HG03280 (cell line): ENCODE data around the gene SCFD1.
"Not testable (repeated sequence)": the region's sequence is repeated elsewhere in the genome, so short reads cannot be mapped to it uniquely, and the experiment has no call there.

Experiments used
- ATAC-seq: cut with Tn5 transposase; IDR thresholded peaks from one replicate; pipeline ENCODE4 v1.9.1; 2021; ENCODE audit warnings: mild to moderate bottlenecking, moderate library complexity; ENCODE audit not compliant: unreplicated experiment

SCFD1 gene

DNA sequence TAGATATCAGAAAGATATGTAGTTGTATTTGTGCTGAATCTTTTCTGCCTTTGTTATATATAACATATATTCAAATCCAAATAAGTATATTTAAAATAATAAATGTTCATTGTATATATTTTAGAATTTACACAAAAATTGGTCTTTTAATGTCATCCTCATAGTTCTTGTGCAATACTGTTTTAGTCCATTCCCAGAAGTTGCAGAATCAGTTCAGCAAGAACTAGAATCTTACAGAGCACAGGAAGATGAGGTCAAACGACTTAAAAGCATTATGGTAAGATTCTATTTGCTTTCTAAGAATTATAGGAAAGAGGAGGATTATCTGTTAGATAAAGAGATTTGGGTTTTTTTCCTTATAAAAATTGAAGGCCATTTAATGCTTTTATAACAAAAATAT, 51.0 kb downstream of the SCFD1 start:
- ATAC-seq: no peak

DNA sequence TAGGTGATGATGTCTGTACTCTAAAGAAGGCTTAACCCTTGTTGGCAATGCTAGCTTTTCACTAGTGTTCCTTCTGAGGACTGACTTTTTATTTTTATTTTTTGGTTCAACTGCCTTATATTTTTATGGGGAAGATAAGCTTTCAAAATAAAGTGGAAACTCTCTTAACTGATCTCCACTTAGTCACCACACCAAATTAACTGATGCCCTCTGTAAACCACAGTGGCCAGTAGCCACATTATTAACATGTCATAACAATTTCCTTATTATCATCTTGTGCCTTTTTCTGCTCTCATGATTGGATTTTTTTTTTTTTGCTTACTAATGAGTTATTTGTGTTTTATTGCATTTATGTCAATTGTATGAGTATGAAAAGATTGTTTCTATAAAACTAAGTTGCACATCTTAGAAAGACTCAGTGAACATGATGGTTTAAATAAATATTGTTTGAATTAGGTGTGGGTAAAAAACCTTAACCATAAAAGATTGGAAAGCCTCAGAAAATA, 56.9 kb downstream of the SCFD1 start:
- ATAC-seq: no peak

DNA sequence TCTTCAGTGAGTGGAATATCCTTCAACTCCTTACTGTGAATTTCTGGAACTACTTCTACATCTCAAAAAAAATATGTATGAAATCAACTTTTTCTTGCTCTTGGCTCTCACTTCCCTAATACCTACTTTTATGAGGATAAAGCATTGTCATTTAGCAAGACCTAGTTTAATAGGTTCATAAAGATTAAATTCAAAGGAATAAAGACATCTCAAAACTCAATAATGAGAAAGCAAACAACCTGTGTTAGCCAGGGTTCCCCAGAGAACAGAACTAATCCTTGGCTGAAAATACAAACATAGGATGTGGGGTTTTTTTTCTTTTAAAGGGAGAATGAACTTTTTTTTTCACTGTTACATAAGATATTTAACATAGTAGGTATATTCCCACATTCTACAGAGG, 57.9 kb downstream of the SCFD1 start:
- no peak for ATAC-seq

DNA sequence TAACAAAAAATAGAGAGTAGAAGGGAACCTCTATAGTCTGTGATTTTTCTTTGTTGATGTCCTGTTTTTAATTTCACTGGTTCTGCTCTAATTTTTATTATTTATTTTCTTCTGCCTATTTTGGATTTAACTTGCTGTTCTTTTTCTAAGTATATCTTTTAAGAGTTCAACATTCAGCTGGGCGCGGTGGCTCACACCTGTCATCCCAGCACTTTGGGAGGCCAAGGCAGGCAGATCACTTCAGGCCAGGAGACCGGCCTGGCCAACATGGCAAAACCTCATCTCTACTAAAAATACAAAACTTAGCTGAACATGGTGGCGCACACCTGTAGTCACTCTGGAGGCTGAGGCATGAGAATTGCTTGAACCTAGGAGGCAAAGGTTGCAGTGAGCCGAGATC, 58.7 kb downstream of the SCFD1 start:
- not testable (repeated sequence) for ATAC-seq

- no peak for ATAC-seq
Observed at GRCh38 chr14:30681752-30682355, 59.7 kb downstream of the SCFD1 start.

DNA sequence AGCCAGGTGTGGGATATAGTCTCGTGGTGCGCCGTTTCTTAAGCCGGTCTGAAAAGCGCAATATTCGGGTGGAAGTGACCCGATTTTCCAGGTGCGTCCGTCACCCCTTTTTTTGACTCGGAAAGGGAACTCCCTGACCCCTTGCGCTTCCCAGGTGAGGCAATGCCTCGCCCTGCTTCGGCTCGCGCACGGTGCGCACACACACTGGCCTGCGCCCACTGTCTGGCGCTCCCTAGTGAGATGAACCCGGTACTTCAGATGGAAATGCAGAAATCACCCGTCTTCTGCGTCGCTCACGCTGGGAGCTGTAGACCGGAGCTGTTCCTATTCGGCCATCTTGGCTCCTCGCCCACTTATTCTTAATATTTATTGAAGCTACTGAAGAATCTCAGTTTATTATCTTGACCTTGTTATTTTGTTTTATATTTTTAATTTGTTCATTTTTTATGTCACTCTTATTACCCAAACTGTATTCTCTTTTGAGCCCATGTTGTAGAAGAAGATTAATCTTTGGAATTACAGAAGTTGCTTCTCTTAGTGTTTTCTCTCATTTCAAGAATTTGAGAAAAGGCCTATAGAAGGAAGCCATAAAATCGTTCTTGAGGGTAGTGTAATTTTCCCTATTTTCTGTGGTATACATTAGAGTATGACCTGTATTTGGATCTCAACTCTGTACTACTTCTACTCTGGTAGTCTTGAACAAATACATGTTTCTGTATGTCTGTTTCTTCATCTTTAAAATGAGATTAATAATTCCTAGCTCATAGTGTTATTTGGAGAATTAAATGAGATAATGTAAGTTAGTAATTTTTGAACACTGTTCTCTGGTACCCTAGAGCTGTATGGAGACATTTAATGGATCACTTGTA, 68.6 kb downstream of the SCFD1 start:
- ATAC-seq: not testable (repeated sequence)

DNA sequence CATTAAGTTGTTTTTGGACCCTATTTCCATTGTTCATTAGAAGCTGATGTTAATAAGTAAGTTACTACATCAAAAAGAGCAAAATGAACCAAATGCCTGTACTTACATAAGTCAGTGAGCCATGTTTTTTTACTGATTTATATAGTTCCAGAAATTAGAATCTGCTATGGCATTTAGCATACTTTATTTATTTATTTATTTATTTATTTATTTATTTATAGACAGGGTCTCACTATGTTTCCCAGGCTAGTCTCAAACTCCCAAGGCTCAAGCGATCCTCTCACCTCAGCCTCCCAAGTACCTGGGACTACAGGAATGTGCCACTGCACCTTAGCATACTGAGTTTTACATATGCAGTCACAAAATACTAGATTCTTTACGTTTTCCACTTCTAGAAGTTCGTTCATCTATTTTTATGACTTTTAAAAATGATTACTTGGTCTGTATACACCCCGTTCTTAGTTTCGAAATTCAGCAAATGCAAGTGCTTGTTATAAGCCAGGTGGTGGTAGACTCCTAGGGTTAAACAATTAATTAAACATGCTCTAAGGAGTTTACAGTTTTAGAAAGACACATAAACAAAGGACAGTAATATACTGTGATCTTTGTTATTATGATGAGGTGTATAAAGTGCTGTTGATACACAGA, 69.8 kb downstream of the SCFD1 start:
- no peak for ATAC-seq

- ATAC-seq: no peak
Observed at GRCh38 chr14:30692669-30693068, 70.5 kb downstream of the SCFD1 start.

- ATAC-seq: no peak
Observed at GRCh38 chr14:30698463-30698862, 76.3 kb downstream of the SCFD1 start.

- no peak for ATAC-seq
Observed at GRCh38 chr14:30706704-30707103, 84.6 kb downstream of the SCFD1 start.

- ATAC-seq: no peak
Observed at GRCh38 chr14:30708157-30708556, 86.0 kb downstream of the SCFD1 start.

DNA sequence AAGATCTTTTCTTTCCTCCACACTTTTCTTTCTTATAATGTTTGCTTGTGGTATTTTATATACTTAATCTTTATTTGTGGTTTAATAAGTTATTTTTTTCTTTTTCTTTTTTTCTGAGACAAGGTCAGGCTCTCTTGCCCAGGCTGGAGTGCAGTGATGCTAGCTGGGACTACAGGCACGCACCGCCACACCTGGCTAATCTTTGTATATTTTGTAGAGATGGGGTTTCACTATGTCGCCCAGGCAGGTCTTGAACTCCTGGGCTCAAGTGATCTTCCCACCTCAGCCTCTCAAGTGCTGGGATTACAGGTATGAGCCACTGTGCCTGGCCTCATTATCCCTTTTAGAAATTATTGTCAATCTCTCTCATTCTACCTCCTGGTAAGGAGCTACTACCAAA, 87.1 kb downstream of the SCFD1 start:
- ATAC-seq: no peak

- no peak for ATAC-seq
Observed at GRCh38 chr14:30710876-30711275, 88.8 kb downstream of the SCFD1 start.

- ATAC-seq: no peak
Observed at GRCh38 chr14:30719137-30719536, 97.0 kb downstream of the SCFD1 start.

GRCh38 chr14:30725763-30726162, 103.6 kb downstream of the SCFD1 start:
- ATAC-seq: no peak

DNA sequence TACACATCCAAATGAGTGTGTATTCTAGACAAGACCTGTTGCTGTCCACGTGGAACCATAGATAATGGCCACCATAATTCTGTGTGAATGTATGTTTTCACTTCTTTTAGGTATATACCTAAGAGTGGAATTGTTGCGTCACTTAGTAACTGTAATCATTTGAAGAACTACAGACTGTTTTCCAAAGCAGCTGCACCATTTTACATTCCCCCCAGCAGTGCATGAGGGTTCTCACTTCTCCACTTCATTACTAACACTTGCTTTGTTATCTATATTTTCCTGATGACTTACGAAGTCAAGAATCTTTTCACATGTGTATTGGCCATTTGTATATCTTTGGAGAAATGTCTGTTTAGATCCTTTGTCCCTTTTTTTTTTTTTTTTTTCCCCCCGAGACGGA, 106.4 kb downstream of the SCFD1 start:
- no peak for ATAC-seq

DNA sequence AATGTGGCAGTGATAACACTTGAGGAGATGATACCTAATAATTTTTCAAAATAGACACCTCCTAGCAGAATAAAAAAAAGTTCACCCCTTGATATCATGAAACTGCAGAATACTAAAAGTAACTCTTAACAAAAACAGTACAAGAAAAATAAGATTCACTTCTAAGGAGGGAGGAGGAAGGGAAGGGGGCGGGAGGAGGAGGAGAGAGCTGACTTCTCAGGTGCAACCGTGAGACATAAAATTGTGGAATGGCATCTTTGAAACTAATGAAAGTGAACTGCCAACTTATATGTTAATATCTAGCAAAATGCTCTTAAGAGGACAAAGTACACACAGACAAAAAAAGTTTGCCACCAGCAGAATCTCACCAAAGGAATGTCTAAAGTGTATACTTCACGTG, 115.8 kb downstream of the SCFD1 start:
- ATAC-seq: no peak

DNA sequence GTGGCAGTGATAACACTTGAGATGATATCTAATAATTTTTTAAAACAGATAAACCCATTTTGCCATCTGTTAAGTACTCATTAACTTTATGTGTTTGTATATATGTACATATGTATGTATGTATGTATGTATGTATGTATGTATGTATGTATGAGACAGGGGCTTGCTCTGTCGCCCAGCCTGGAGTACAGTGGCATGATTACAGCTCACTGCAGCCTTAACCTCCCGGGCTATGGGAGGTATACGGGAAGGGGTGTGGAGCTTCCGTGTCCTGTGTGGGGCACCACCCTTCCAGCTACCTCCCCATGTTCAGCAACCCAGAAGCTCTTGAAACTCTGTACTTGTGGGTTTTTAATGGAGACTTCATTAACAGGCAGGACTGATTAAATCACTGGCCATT, 116.9 kb downstream of the SCFD1 start:
- ATAC-seq: no peak

DNA sequence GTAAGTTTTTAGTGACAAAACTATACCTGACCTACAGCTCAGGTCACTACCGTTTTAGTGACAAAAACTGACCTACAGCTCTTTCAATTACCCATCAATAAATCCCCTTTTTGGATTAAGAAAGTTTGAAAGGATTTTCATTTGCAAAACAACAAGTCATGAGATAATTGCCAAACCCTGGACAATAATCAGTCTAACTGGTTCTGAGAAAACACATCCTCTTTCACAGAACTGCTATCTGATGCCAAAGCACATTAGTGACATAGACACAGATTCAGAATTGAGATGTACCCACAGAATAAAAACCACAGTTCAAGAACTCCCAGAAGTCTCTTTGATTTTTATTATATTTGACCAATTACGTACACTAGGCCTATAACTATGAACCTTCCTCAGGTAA, 126.2 kb downstream of the SCFD1 start:
- no peak for ATAC-seq

DNA sequence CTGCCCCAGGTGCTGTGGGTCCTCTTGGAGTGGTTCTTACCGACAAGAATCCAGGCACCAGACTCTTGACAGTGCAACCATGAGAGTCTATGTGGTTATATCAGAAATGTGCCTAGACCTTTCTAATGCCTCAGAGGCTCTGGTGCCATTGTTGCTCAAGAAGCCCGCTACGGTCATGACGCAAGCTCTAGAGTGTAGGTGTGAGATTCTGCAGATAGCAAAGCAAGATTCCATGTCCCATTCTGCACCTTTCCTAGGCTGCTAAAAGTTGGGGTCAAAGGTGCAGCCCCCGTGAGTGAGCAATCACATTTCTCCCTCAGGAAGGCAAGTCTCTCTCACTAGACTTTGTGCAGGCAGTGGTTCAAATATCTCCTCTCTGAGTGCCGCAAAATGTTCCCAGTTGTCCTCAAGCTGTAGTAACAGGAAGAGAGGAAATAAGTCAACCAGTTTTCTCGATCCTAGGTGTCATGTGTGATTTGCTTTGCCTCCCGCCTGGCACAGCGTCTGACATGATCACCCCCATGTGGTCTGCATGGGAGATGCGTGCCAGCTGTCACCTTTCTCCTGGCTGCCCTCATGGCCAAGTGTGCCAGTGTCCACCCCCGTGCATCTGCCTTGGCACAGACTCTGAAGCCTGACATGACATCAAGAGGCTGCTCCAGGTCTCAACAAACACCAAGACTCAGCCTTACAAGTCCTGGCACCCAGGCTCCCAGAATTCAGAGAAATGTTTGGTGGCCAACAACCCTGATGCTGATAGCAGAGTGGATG, 129.7 kb downstream of the SCFD1 start:
- no peak for ATAC-seq

DNA sequence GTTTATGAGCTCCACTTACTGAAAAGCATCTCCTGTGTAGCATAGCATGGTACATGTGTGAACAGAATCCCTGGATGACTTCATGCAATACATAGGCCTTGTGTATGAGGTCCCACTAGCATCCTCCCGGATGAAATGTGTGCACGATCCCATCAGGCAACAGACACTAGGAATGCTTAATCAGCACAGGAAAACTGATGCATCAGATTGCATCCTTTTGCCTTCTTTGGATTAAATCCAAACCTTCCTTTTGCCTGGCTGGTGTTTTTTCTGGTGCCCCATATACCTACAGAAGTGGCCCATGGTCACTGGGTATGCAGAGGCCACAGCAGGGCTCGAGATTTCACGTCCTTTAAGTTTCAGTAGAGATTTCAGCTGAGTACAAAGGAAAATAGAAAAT, 131.3 kb downstream of the SCFD1 start:
- no peak for ATAC-seq
